ENCODE measurements around the gene PTAR1.

Gene PTAR1

GRCh38 chr9:69697475-69697874 is 62.3 kb downstream of the PTAR1 start:
- Mint-ChIP-seq H3K27ac (no peak overlapping the region), H3K4me3 (no peak overlapping the region), H3K9me3 (peaks cover 45% of the 10 kb centered on the region), H3K36me3 (ENCODE audit: low read depth) (peaks cover 8% of the 10 kb centered on the region), H3K4me1 (no peaks in the 10 kb centered on the region), H3K27me3 (ENCODE audit: low read depth, poor library complexity) (peaks cover 3% of the 10 kb centered on the region)
- DNase-seq: no peak
- no peak for TF ChIP-seq CTCF (IDR thresholded peaks at IDR 0.05)

GRCh38 chr9:69696802-69697201 is 63.0 kb downstream of the PTAR1 start:
- peaks cover 43% of the 10 kb centered on the region for H3K9me3 Mint-ChIP-seq
- peaks cover 8% of the 10 kb centered on the region for H3K36me3 Mint-ChIP-seq (ENCODE audit: low read depth)

DNA sequence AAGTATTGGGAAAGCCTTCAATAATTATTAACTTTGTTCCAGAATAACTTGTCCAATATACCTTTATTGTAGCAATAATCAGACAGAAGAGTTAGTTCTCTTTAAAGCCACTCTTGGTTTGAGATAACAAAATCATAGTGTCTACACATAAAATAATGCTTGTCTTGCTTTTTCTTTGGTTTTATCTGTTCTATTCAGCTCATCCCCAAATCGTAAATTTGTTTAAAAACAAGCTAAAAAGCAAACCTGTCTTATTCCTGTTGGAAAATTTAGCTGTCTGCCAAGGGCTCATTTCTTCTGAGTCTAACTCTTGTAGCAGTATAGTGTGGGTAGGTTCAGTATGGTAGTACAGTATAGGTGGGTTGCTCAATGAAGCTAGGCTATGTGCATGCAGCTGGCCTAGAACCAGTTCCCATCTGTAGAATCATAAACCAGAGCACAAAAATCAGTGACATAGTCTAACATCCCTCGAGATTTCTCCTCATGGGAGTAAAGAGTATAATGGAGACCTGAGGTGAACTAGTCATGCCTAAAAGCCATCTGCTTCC is 69.7 kb downstream of the PTAR1 start:
- TF ChIP-seq CTCF (IDR thresholded peaks at IDR 0.05): no peak

More at GRCh38 chr9:69696802-69697201, 63.0 kb downstream of the PTAR1 start:
- DNase-seq: no peak
- no peak for TF ChIP-seq CTCF (IDR thresholded peaks at IDR 0.05)
- H3K4me3 Mint-ChIP-seq: no peak overlapping the region
- H3K4me1 Mint-ChIP-seq: no peaks in the 10 kb centered on the region
- H3K27me3 Mint-ChIP-seq (ENCODE audit: low read depth, poor library complexity): peaks cover 7% of the 10 kb centered on the region
- no peak overlapping the region for H3K27ac Mint-ChIP-seq

GRCh38 chr9:69683927-69684326 is 75.9 kb downstream of the PTAR1 start:
- TF ChIP-seq CTCF (IDR thresholded peaks at IDR 0.05): no peak
- Mint-ChIP-seq H3K27me3 (ENCODE audit: low read depth, poor library complexity) (peaks cover 6% of the 10 kb centered on the region), H3K9me3 (no peaks in the 10 kb centered on the region), H3K4me3 (no peak overlapping the region), H3K4me1 (no peaks in the 10 kb centered on the region), H3K36me3 (ENCODE audit: low read depth) (no peaks in the 10 kb centered on the region), H3K27ac (no peak overlapping the region)
- DNase-seq: no peak

More for the DNA sequence above, 69.7 kb downstream of the PTAR1 start:
- Mint-ChIP-seq H3K4me1 (no peaks in the 10 kb centered on the region), H3K27me3 (ENCODE audit: low read depth, poor library complexity) (peaks cover 9% of the 10 kb centered on the region), H3K4me3 (no peak overlapping the region), H3K36me3 (ENCODE audit: low read depth) (no peaks in the 10 kb centered on the region), H3K9me3 (peaks cover 5% of the 10 kb centered on the region), H3K27ac (no peak overlapping the region)
- DNase-seq: no peak

DNA sequence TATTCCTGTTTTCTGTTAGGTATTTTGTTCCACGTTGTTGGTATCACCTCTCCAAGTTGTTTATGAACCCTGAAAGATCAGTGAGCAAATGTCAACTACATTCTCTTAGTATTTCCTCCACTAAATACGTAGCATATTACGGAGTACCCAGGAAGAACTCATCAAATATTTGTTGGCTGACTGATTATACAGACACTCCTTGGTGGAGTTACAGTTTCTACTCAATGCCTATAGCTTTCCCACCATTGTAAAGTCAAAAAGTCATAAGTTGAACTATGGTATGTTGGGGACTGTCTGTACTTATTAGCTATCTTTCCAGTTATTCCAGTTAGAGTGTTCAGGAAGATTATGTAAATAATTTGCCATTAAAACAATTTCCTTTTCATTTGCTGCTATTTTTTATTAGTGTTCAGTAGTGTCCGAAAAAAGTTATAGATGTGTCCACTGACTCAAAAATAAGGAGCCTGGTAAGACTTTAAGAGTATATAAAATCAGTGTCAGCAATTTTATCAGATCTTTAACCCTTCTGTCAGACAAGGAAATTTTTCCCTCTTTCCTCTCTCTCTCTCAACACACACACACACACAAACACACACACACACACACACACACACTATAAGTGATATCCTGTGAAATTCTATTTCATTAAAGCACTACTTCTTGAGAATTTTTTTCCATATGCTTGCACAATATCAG is 80.8 kb downstream of the PTAR1 start:
- no peaks in the 10 kb centered on the region for H3K36me3 Mint-ChIP-seq (ENCODE audit: low read depth)
- peaks cover 4% of the 10 kb centered on the region for H3K27me3 Mint-ChIP-seq (ENCODE audit: low read depth, poor library complexity)
- no peak for TF ChIP-seq CTCF (IDR thresholded peaks at IDR 0.05)
- H3K9me3 Mint-ChIP-seq: no peaks in the 10 kb centered on the region
- DNase-seq: no peak
- H3K4me1 Mint-ChIP-seq: peaks cover 8% of the 10 kb centered on the region
- no peak overlapping the region for H3K4me3 Mint-ChIP-seq
- H3K27ac Mint-ChIP-seq: no peak overlapping the region

DNA sequence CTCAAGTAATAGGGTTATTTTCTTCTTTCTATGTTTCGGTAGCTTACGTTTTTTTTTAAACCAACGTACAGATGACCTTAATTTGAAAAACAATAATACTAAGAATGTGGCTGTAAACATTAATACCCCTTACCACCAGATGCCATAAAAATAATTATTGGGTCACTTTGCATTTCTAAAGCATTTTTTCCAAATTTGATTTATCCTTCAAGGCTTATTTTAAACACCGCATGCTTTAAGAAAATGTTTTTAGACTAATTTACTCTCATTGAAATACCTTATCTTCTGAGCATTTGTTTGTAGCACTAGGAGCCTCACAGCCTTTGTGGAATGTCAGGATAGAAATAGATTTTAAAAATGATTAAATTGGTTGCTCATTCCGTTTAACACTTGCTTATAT is 81.9 kb downstream of the PTAR1 start:
- H3K9me3 Mint-ChIP-seq: no peaks in the 10 kb centered on the region
- H3K4me3 Mint-ChIP-seq: no peak overlapping the region
- H3K27me3 Mint-ChIP-seq (ENCODE audit: low read depth, poor library complexity): no peaks in the 10 kb centered on the region
- TF ChIP-seq CTCF (IDR thresholded peaks at IDR 0.05): no peak
- no peak for DNase-seq
- H3K4me1 Mint-ChIP-seq: peaks cover 13% of the 10 kb centered on the region
- H3K27ac Mint-ChIP-seq: no peak overlapping the region
- H3K36me3 Mint-ChIP-seq (ENCODE audit: low read depth): no peaks in the 10 kb centered on the region

Data from nephron progenitor cell (in vitro differentiated cells).